ENCODE measurements around the gene USP36. TPM values are rescaled to one million over a fixed set of nuclear protein-coding genes. Genes with fewer than 3 reads are reported as not detected.
"Not testable (repeated sequence)": the region's sequence is repeated elsewhere in the genome, so short reads cannot be mapped to it uniquely, and the experiment has no call there.

Gene USP36
- total RNA-seq, 1 experiment from 2014 or later, result 103 TPM

GRCh38 chr17:78878871-78879527, 38.4 kb upstream of the USP36 start:
- Histone ChIP-seq H3K9me3 (no peaks in the 10 kb centered on the region), H3K4me1 (peaks cover 22% of the 10 kb centered on the region), H3K4me3 (ENCODE audit: low read depth, low read length) (no peak overlapping the region), H3K27me3 (replicated peaks; ENCODE audit: control insufficient read depth, insufficient read depth, low read length) (no peaks in the 10 kb centered on the region), H3K36me3 (ENCODE audit: control insufficient read depth, insufficient read depth, low read length) (no peaks in the 10 kb centered on the region; the same call in 1 of the 2 replicates)
- no peak for DNase-seq
- H3K4me3 Mint-ChIP-seq (ENCODE audit: unreplicated experiment), result no peak overlapping the region
- H3K4me1 Mint-ChIP-seq (ENCODE audit: low read depth, unreplicated experiment), result peaks cover 16% of the 10 kb centered on the region
- ChIA-PET CTCF (no interaction called here), POLR2A (no interaction called here)
- intact Hi-C loops (cut with micrococcal nuclease; ENCODE audit: unreplicated experiment), result no loop called here
- H3K27me3 Mint-ChIP-seq (ENCODE audit: insufficient read depth, unreplicated experiment), result no peaks in the 10 kb centered on the region
- H3K36me3 Mint-ChIP-seq (ENCODE audit: insufficient read depth, unreplicated experiment), result peaks cover 45% of the 10 kb centered on the region
- no TSS peak for BruUV-seq (replicated peaks)
- no peak for TF ChIP-seq CTCF (IDR thresholded peaks at IDR 0.05; ENCODE audit: insufficient read depth in 1 of 2, low read depth in 1 of 2, low read length in 1 of 2, severe bottlenecking in 1 of 2, unreplicated experiment in 1 of 2)
- H3K9me3 Mint-ChIP-seq (ENCODE audit: unreplicated experiment), result no peaks in the 10 kb centered on the region
- no peak overlapping the region for H3K27ac Mint-ChIP-seq (ENCODE audit: unreplicated experiment)

GRCh38 chr17:78878261-78878660, 37.6 kb upstream of the USP36 start:
- no peak for TF ChIP-seq CTCF (IDR thresholded peaks at IDR 0.05; ENCODE audit: insufficient read depth in 1 of 2, low read depth in 1 of 2, low read length in 1 of 2, severe bottlenecking in 1 of 2, unreplicated experiment in 1 of 2)
- H3K27me3 ChIP-seq (replicated peaks; ENCODE audit: control insufficient read depth, insufficient read depth, low read length), result no peaks in the 10 kb centered on the region
- BruUV-seq (replicated peaks), result no TSS peak
- H3K27ac Mint-ChIP-seq (ENCODE audit: unreplicated experiment), result no peak overlapping the region
- ChIA-PET POLR2A (interaction anchor here (0.6 kb wide), 1 partner anchor 100 kb away, joined by 17 read pairs; no protein-coding TSS in a partner anchor), CTCF (no interaction called here)
- peaks cover 15% of the 10 kb centered on the region for H3K4me1 ChIP-seq
- DNase-seq, result no peak
- intact Hi-C loops (cut with micrococcal nuclease; ENCODE audit: unreplicated experiment), result no loop called here
- H3K4me3 Mint-ChIP-seq (ENCODE audit: unreplicated experiment), result no peak overlapping the region
- H3K9me3 Mint-ChIP-seq (ENCODE audit: unreplicated experiment), result no peaks in the 10 kb centered on the region
- no peaks in the 10 kb centered on the region for H3K9me3 ChIP-seq
- H3K4me3 ChIP-seq (ENCODE audit: low read depth, low read length), result no peak overlapping the region
- H3K36me3 ChIP-seq (ENCODE audit: control insufficient read depth, insufficient read depth, low read length), result no peaks in the 10 kb centered on the region; the same call in 1 of the 2 replicates
- no peaks in the 10 kb centered on the region for H3K27me3 Mint-ChIP-seq (ENCODE audit: insufficient read depth, unreplicated experiment)
- peaks cover 12% of the 10 kb centered on the region for H3K4me1 Mint-ChIP-seq (ENCODE audit: low read depth, unreplicated experiment)
- peaks cover 38% of the 10 kb centered on the region for H3K36me3 Mint-ChIP-seq (ENCODE audit: insufficient read depth, unreplicated experiment)

- intact Hi-C loops (cut with micrococcal nuclease; ENCODE audit: unreplicated experiment); H3K27me3 ChIP-seq (replicated peaks; ENCODE audit: control insufficient read depth, insufficient read depth, low read length); H3K4me1 ChIP-seq; H3K9me3 ChIP-seq; H3K27ac Mint-ChIP-seq (ENCODE audit: unreplicated experiment); H3K27me3 Mint-ChIP-seq (ENCODE audit: insufficient read depth, unreplicated experiment); H3K4me1 Mint-ChIP-seq (ENCODE audit: low read depth, unreplicated experiment); BruUV-seq (replicated peaks); H3K9me3 Mint-ChIP-seq (ENCODE audit: unreplicated experiment); DNase-seq; H3K4me3 ChIP-seq (ENCODE audit: low read depth, low read length); H3K36me3 ChIP-seq (ENCODE audit: control insufficient read depth, insufficient read depth, low read length); POLR2A ChIA-PET; H3K4me3 Mint-ChIP-seq (ENCODE audit: unreplicated experiment): not testable (repeated sequence)
- peaks cover 26% of the 10 kb centered on the region for H3K36me3 Mint-ChIP-seq (ENCODE audit: insufficient read depth, unreplicated experiment)
- CTCF ChIA-PET, result interaction anchor here (0.6 to 0.8 kb wide), 2 partner anchors 11 to 89 kb away, joined by 4 to 8 read pairs; no protein-coding TSS in a partner anchor
These were observed 36.4 kb upstream of the USP36 start for GRCh38 chr17:78876954-78877517.
